HepG2 (cell line): ENCODE data around the gene CD4. TPM values are rescaled to one million over a fixed set of nuclear protein-coding genes. Genes with fewer than 3 reads are reported as not detected.

ENCODE experiments used
- ATAC-seq: fragments of 200-7000 bp; cut with Tn5 transposase; 3 replicates; pipeline ENCODE4 v1.9.1; 2020; ENCODE audit warnings: mild to moderate bottlenecking, moderate library complexity
- BruUV-seq: library from RNA; stranded (reverse); fragments of 400-500 nt; replicated peaks from 2 replicates; lab custom pipeline; 2021; lab: Mats Ljungman, UMichigan
- CTCF ChIA-PET: fragments of 300-600 bp; formaldehyde crosslinking; extraction: SDS; loops from one replicate; lab custom pipeline; 2021; ENCODE audit warnings: low total read pairs, inconsistent platforms, low intra/inter-chr PET ratio; lab: Yijun Ruan, JAX
- POLR2A ChIA-PET: fragments of 350-600 bp; sonication (Branson Sonifier 250); formaldehyde crosslinking; loops from one replicate; lab custom pipeline; 2020; ENCODE audit warnings: antibody characterized with exemption, inconsistent platforms; lab: Yijun Ruan, JAX
- DNase-seq: peaks from one replicate; pipeline ENCODE4 v3.0.0-alpha.2; 2015; ENCODE audit warnings: low spot score
- FAIRE-seq: peaks from 3 replicates; lab custom pipeline; 2011; peaks lifted over from hg19 to GRCh38; lab: Jason Lieb, UNC
- H2AFZ ChIP-seq: one replicate; pipeline ENCODE4 v1.6.1; 2011; ENCODE audit warnings: low read length, inconsistent platforms
- H3K27ac ChIP-seq: fragments of 300-600 bp; 3 replicates; pipeline ENCODE4 v1.8.0; 2011; ENCODE audit warnings: mixed run types, mild to moderate bottlenecking, mixed read lengths, low read length, inconsistent platforms; ENCODE audit not compliant: insufficient read depth; ENCODE audit errors: extremely low read length
- H3K27me3 ChIP-seq, 2 experiments: fragments of 200-600 bp in 1 of 2; 2 replicates in 1 of 2; 3 replicates in 1 of 2; pipeline versions ENCODE4 v1.6.0 to v1.8.0; 2011; ENCODE audit warnings: low read length in 2 of 2, mild to moderate bottlenecking in 2 of 2, moderate library complexity in 2 of 2, inconsistent platforms in 1 of 2; ENCODE audit not compliant: insufficient read depth in 2 of 2, control insufficient read depth in 1 of 2
- H3K36me3 ChIP-seq, 2 experiments: fragments of 200-600 bp in 1 of 2; replicated peaks in 1 of 2; 2 replicates in 1 of 2; 3 replicates in 1 of 2; pipeline versions ENCODE4 v1.5.1 to v1.8.0; 2011; ENCODE audit warnings: low read length in 2 of 2, inconsistent platforms in 1 of 2; ENCODE audit not compliant: insufficient read depth in 2 of 2, control insufficient read depth in 1 of 2
- H3K4me1 ChIP-seq: 2 replicates; pipeline ENCODE4 v1.5.1; 2012; ENCODE audit warnings: low read length, inconsistent platforms; ENCODE audit not compliant: insufficient read depth
- H3K4me2 ChIP-seq: 2 replicates; pipeline ENCODE4 v1.6.0; 2011; ENCODE audit warnings: low read depth, low read length, inconsistent platforms
- H3K4me3 ChIP-seq, 3 experiments: fragments of 200-600 bp in 1 of 3; sonication (generic), shearing (Covaris generic) in 1 of 3; replicated peaks in 1 of 3; 2 replicates each; pipeline ENCODE4 v1.5.1; 2011 to 2016; ENCODE audit warnings: low read length in 3 of 3, inconsistent platforms in 2 of 3, low read depth in 2 of 3, mild to moderate bottlenecking in 2 of 3, control low read depth in 1 of 3, mixed read lengths in 1 of 3; ENCODE audit not compliant: insufficient read depth in 1 of 3
- H3K79me2 ChIP-seq: one replicate; pipeline ENCODE4 v1.6.1; 2011; ENCODE audit warnings: low read length, inconsistent platforms; ENCODE audit not compliant: insufficient read depth
- H3K9ac ChIP-seq: 2 replicates; pipeline ENCODE4 v1.6.0; 2011; ENCODE audit warnings: mild to moderate bottlenecking, low read depth, low read length, inconsistent platforms; ENCODE audit not compliant: insufficient read depth
- H3K9me3 ChIP-seq: 2 replicates; pipeline ENCODE4 v1.5.1; 2012; ENCODE audit warnings: mild to moderate bottlenecking, low read length
- H4K20me1 ChIP-seq: 2 replicates; pipeline ENCODE4 v1.6.0; 2011; ENCODE audit warnings: inconsistent platforms, mild to moderate bottlenecking, low read length, moderate library complexity; ENCODE audit not compliant: insufficient read depth
- KDM6A ChIP-seq: IDR thresholded peaks from 2 replicates; pipeline ENCODE4 v1.6.1; 2016; ENCODE audit warnings: low read depth
- MYPOP ChIP-seq: sonication (generic); formaldehyde crosslinking; IDR thresholded peaks from 2 replicates; pipeline ENCODE4 v1.8.1; 2023; ENCODE audit warnings: mild to moderate bottlenecking, moderate library complexity, missing genetic modification reagents
- PRMT3 ChIP-seq: sonication (generic); formaldehyde crosslinking; IDR thresholded peaks from 2 replicates; pipeline ENCODE4 v1.8.1; 2022; ENCODE audit warnings: low read depth, mild to moderate bottlenecking, moderate library complexity, missing genetic modification reagents, borderline replicate concordance
- RORA ChIP-seq: sonication (generic); formaldehyde crosslinking; IDR thresholded peaks from 2 replicates; pipeline ENCODE4 v1.5.0; 2020; ENCODE audit warnings: mild to moderate bottlenecking, missing genetic modification reagents, moderate library complexity
- SMAD9 ChIP-seq: sonication (generic); formaldehyde crosslinking; IDR thresholded peaks from 2 replicates; pipeline ENCODE4 v1.5.1; 2020; ENCODE audit warnings: mild to moderate bottlenecking, missing genetic modification reagents
- TCF7L2 ChIP-seq: IDR thresholded peaks from 2 replicates; pipeline ENCODE4 v1.6.1; 2011; ENCODE audit warnings: mild to moderate bottlenecking, low read depth, low read length, moderate library complexity
- ZNF205 ChIP-seq: IDR thresholded peaks from 2 replicates; pipeline ENCODE4 v1.6.1; 2018; ENCODE audit warnings: missing biosample characterization, missing genetic modification reagents
- ZNF557 ChIP-seq: sonication (generic); formaldehyde crosslinking; IDR thresholded peaks from 2 replicates; pipeline ENCODE4 v1.4.0; 2020; ENCODE audit warnings: missing genetic modification reagents
- ZNF83 ChIP-seq: sonication (generic); formaldehyde crosslinking; IDR thresholded peaks from 2 replicates; pipeline ENCODE4 v1.4.0; 2020; ENCODE audit warnings: missing genetic modification reagents, mild to moderate bottlenecking, borderline replicate concordance
- ZXDC ChIP-seq: sonication (generic); formaldehyde crosslinking; IDR thresholded peaks from 2 replicates; pipeline ENCODE4 v1.5.0; 2020; ENCODE audit warnings: mild to moderate bottlenecking, missing genetic modification reagents
- WGBS: methylation state at CpG from one replicate; pipeline ENCODE4 v1.1.6; 2017; ENCODE audit warnings: low lambda C conversion rate; 5-methylcytosine and 5-hydroxymethylcytosine counted together
- in situ Hi-C: cut with HindIII; loops from 2 replicates; pipeline ENCODE4 v1.10.0; 2017; ENCODE audit warnings: low pct_unique_long_range_greater_than_20kb; ENCODE audit not compliant: extremely low pct_ligation_motif_present
- intact Hi-C: fragments of 100-400 bp; cut with micrococcal nuclease; formaldehyde crosslinking; loops from one replicate; pipeline ENCODE4 v1.10.0; 2022; ENCODE audit not compliant: unreplicated experiment
- polyA plus RNA-seq, 8 experiments: library from polyadenylated mRNA; depleted of rRNA in 3 of 8; stranded (reverse) in 7 of 8; unstranded in 1 of 8; fragments of >200 nt; fragmentation: Illumina TruSeq in 4 of 8; extraction: Trizol in 4 of 8; gene quantifications; 2 replicates each; pipeline versions ENCODE4 v1.2.1 to v1.2.3, GENCODE V29; 2011 to 2016; ENCODE audit warnings: low read depth in 4 of 8, missing spikeins in 1 of 8, mixed read lengths in 1 of 8; ENCODE audit not compliant: insufficient read depth in 1 of 8
- total RNA-seq, 5 experiments: library from RNA; depleted of rRNA; stranded (reverse); fragments of >200 nt; fragmentation: Illumina TruSeq; extraction: Trizol; gene quantifications; 2 replicates each; pipeline ENCODE4 v1.2.3, GENCODE V29; 2016; ENCODE audit warnings: low read depth in 1 of 5
- TF ChIP-seq, protein P1 (sequence below): IDR thresholded peaks from 2 replicates; pipeline ENCODE4 v1.6.1; 2016; ENCODE audit warnings: low read depth, control low read depth

Gene CD4
- total and polyA plus RNA-seq, 2 of the 13 experiments (the other 11 are each of a cell fraction or from before 2014, with no cell fraction given), result 0.07 to 0.95 TPM

GRCh38 chr12:6849976-6850560 lies 60.7 kb downstream of the CD4 start:
- 75% methylated on average over 9 of the region's 10 CpGs for WGBS
- in situ Hi-C loops, result no loop called here
- BruUV-seq, result no TSS peak
- ChIA-PET CTCF (no interaction called here), POLR2A (interaction anchor here (4.1 kb wide), 1 partner anchor 22 kb away, joined by 50 read pairs; the partner anchor contains the start of gene SPSB2)
- peak overlapping the region; percentile 86 for H3K9ac ChIP-seq
- H2AFZ ChIP-seq, result no peak overlapping the region
- peak overlapping the region; percentile 92 for H3K4me2 ChIP-seq
- ATAC-seq (no peak), DNase-seq (no peak), FAIRE-seq (no peak)
- H3K27me3 ChIP-seq, result no peaks in the 10 kb centered on the region
- H3K9me3 ChIP-seq, result no peaks in the 10 kb centered on the region
- H4K20me1 ChIP-seq, result no peaks in the 10 kb centered on the region; the same call in 1 of the 2 replicates
- peaks cover 9 to 38% of the 10 kb centered on the region in 2 experiments for H3K36me3 ChIP-seq
- peaks cover 33% of the 10 kb centered on the region for H3K4me1 ChIP-seq
- TF ChIP-seq TCF7L2 (no peak), ZNF557 (CRISPR knock-in tag) (no peak), ZXDC (CRISPR knock-in tag) (no peak), ZNF83 (CRISPR knock-in tag) (no peak), SMAD9 (CRISPR knock-in tag) (no peak), PRMT3 (CRISPR knock-in tag) (no peak), RORA (no peak), MYPOP (CRISPR knock-in tag) (no peak), KDM6A (CRISPR knock-in tag) (no peak), ZNF205 (CRISPR knock-in tag) (no peak)
- TF ChIP-seq, protein P1, sequence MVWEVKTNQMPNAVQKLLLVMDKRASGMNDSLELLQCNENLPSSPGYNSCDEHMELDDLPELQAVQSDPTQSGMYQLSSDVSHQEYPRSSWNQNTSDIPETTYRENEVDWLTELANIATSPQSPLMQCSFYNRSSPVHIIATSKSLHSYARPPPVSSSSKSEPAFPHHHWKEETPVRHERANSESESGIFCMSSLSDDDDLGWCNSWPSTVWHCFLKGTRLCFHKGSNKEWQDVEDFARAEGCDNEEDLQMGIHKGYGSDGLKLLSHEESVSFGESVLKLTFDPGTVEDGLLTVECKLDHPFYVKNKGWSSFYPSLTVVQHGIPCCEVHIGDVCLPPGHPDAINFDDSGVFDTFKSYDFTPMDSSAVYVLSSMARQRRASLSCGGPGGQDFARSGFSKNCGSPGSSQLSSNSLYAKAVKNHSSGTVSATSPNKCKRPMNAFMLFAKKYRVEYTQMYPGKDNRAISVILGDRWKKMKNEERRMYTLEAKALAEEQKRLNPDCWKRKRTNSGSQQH (CRISPR knock-in tag), result no peak
- peak overlapping the region; percentile 65 to 95 (median 77) for H3K4me3 ChIP-seq
- H3K79me2 ChIP-seq, result peaks cover 37% of the 10 kb centered on the region
- intact Hi-C loops, result no loop called here
- H3K27ac ChIP-seq, result peak overlapping the region; percentile 82
